Kidney (tissue), 14 donors: Measurements from ENCODE around the gene NT5C3B. TPM values are rescaled to one million over a fixed set of nuclear protein-coding genes. Genes with fewer than 3 reads are reported as not detected.

Source experiments
- DNase-seq, 5 donors: peaks; one replicate each; pipeline ENCODE4 v3.0.0-alpha.2; 2013 to 2020
- FAIRE-seq: peaks from 2 replicates; lab custom pipeline; 2012; peaks lifted over from hg19 to GRCh38; lab: Jason Lieb, UNC
- H3K27ac ChIP-seq, 2 donors: one replicate each; pipeline ENCODE4 v1.7.0; 2013; ENCODE audit warnings: low read depth in 2 of 2, low read length in 2 of 2, inconsistent platforms in 1 of 2
- H3K27me3 ChIP-seq: one replicate; pipeline ENCODE4 v1.7.1; 2013; ENCODE audit warnings: low read length, inconsistent platforms; ENCODE audit not compliant: control insufficient read depth, insufficient read depth
- H3K36me3 ChIP-seq, 3 donors: one replicate each; pipeline versions ENCODE4 v1.7.0 to v1.7.1; 2013; ENCODE audit warnings: low read length in 3 of 3, control low read depth in 1 of 3, inconsistent platforms in 1 of 3; ENCODE audit not compliant: insufficient read depth in 3 of 3, control insufficient read depth in 2 of 3
- H3K4me1 ChIP-seq, 3 donors: one replicate each; pipeline versions ENCODE4 v1.7.0 to v1.7.1; 2013; ENCODE audit warnings: low read length in 3 of 3, inconsistent platforms in 1 of 3, low read depth in 1 of 3; ENCODE audit not compliant: control insufficient read depth in 2 of 3, insufficient read depth in 2 of 3
- H3K4me3 ChIP-seq, 3 donors: one replicate each; pipeline versions ENCODE4 v1.7.0 to v1.8.1; 2013; ENCODE audit warnings: low read length in 3 of 3, control low read depth in 1 of 3, inconsistent platforms in 1 of 3
- H3K9ac ChIP-seq, 3 donors: one replicate each; pipeline versions ENCODE4 v1.7.0 to v1.7.1; 2013; ENCODE audit warnings: low read length in 3 of 3, control low read depth in 1 of 3, inconsistent platforms in 1 of 3
- H3K9me3 ChIP-seq, 3 donors: one replicate each; pipeline versions ENCODE4 v1.7.0 to v1.7.1; 2013; ENCODE audit warnings: low read length in 3 of 3, control low read depth in 1 of 3, inconsistent platforms in 1 of 3; ENCODE audit not compliant: control insufficient read depth in 2 of 3, insufficient read depth in 1 of 3
- intact Hi-C: fragments of 100-400 bp; cut with DNase I; formaldehyde crosslinking; loops from one replicate; pipeline ENCODE4 v1.11.1; 2022
- polyA plus RNA-seq: library from polyadenylated mRNA; stranded (reverse); fragments of 350-450 nt; fragmentation: Illumina TruSeq; extraction: RNeasy Lipid Tissue Mini Kit (QIAGEN cat#74804); gene quantifications from one replicate; pipeline ENCODE4 v1.2.3, GENCODE V29; 2014; ENCODE audit warnings: low read depth, low replicate concordance; ENCODE audit not compliant: insufficient read depth
- total RNA-seq: library from RNA; stranded (reverse); fragmentation: NEBNext Ultra II Directional; extraction: Animal tissue kit (Norgen Biotek cat#: 25700); gene quantifications from one replicate; pipeline ENCODE4 v1.2.1, GENCODE V29; 2021
- TF ChIP-seq, protein P1 (sequence below): IDR thresholded peaks from 3 replicates; pipeline ENCODE4 v1.5.1; 2012; ENCODE audit warnings: mild to moderate bottlenecking, moderate library complexity, borderline replicate concordance; ENCODE audit not compliant: insufficient read depth; ENCODE audit errors: extremely low read depth
- donor health status: control.
- donor health status: control.
- donor health status: control.
- donor health status: control.
- donor health status: control.
- donor health status: DM: yes; HTN: yes; CAD: no.
- donor health status: Normal renal cell carcinoma (clear cell type).

The NT5C3B gene
- total and polyA plus RNA-seq, 2 donors from 2014 or later = 44.0 to 88.0 TPM

DNA sequence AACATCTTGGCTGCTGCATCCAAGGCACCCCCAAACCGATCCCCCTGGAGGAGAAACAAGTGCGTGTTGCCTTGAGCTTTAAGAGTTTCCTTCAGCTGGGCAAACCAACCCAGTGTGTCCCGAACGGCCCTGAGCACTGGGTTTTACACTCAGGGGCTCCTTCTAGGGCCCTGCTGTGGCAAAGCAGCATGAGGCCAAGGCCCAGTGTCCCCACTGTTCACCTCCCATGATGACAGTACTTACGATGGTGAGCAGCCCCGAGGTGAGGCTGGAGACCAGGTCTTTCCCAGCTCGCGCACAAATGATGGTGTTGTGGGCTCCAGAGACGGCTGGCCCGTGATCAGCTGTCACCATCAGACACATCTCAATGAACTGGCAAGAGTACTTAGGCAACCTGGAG lies 35.8 kb upstream of the NT5C3B start:
- FAIRE-seq (no peak), DNase-seq (no peak)
- no peak overlapping the region for H3K9ac ChIP-seq
- peaks cover 4 to 44% (median 26%) of the 10 kb centered on the region in 3 donors for H3K36me3 ChIP-seq
- no peaks in the 10 kb centered on the region for H3K27me3 ChIP-seq
- no peaks in the 10 kb centered on the region for H3K4me1 ChIP-seq
- no peak overlapping the region for H3K27ac ChIP-seq
- TF ChIP-seq, protein P1, sequence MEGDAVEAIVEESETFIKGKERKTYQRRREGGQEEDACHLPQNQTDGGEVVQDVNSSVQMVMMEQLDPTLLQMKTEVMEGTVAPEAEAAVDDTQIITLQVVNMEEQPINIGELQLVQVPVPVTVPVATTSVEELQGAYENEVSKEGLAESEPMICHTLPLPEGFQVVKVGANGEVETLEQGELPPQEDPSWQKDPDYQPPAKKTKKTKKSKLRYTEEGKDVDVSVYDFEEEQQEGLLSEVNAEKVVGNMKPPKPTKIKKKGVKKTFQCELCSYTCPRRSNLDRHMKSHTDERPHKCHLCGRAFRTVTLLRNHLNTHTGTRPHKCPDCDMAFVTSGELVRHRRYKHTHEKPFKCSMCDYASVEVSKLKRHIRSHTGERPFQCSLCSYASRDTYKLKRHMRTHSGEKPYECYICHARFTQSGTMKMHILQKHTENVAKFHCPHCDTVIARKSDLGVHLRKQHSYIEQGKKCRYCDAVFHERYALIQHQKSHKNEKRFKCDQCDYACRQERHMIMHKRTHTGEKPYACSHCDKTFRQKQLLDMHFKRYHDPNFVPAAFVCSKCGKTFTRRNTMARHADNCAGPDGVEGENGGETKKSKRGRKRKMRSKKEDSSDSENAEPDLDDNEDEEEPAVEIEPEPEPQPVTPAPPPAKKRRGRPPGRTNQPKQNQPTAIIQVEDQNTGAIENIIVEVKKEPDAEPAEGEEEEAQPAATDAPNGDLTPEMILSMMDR = no peak
- intact Hi-C loops = no loop called here
- no peaks in the 10 kb centered on the region for H3K9me3 ChIP-seq
- no peak overlapping the region for H3K4me3 ChIP-seq

DNA sequence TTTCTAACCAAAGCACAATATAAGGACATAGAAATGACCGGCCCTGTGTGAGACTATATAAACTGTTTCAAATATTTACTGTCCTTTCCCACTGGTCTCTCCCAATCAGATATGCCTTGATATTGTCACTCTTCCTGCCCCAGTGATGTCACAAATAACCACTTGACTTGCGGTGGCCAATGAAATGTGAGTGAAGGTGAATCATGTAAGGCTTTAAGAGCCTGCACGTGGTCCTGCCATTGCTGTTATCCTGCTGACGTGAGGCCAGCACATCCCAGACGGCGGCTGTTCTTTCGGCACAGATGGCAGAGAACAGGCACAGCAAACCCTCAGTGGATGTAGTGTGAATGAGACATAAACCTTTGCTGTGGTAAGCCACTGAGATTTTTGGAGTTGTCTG lies 34.6 kb upstream of the NT5C3B start:
- Histone ChIP-seq H3K4me1 (no peaks in the 10 kb centered on the region), H3K36me3 (peaks cover 4 to 44% (median 26%) of the 10 kb centered on the region in 3 donors), H3K9ac (no peak overlapping the region), H3K4me3 (no peak overlapping the region), H3K27me3 (no peaks in the 10 kb centered on the region), H3K27ac (no peak overlapping the region), H3K9me3 (no peaks in the 10 kb centered on the region)
- intact Hi-C loops = no loop called here
- FAIRE-seq = no peak
- DNase-seq = no peak
- TF ChIP-seq, protein P1 = no peak

DNA sequence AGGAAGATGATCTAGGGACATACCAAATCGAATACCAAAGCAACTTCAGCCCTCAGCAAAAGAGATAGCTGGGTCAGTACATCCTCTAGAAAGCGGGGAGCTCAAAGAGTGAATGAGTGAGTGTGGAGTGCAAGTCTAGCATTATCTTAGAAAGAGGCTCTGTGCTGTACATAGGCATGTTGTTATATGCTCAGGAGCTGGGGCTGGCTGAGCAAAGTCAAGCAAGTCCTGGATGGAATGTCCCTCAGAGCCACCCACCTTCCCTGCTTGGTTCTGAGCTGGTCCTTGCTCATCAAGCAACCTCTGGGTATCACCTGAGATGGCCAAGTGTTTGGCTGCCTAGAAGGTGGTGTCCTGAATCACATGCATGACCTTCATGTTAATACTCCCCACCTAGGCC lies 34.1 kb upstream of the NT5C3B start:
- H3K36me3 ChIP-seq = peaks cover 4 to 44% (median 26%) of the 10 kb centered on the region in 3 donors
- H3K27me3 ChIP-seq = no peaks in the 10 kb centered on the region
- no peak overlapping the region for H3K9ac ChIP-seq
- H3K4me3 ChIP-seq = no peak overlapping the region
- no peaks in the 10 kb centered on the region for H3K9me3 ChIP-seq
- DNase-seq = no peak
- no peak overlapping the region for H3K27ac ChIP-seq
- TF ChIP-seq, protein P1 = no peak
- intact Hi-C loops = no loop called here
- FAIRE-seq = no peak
- H3K4me1 ChIP-seq = no peaks in the 10 kb centered on the region

DNA sequence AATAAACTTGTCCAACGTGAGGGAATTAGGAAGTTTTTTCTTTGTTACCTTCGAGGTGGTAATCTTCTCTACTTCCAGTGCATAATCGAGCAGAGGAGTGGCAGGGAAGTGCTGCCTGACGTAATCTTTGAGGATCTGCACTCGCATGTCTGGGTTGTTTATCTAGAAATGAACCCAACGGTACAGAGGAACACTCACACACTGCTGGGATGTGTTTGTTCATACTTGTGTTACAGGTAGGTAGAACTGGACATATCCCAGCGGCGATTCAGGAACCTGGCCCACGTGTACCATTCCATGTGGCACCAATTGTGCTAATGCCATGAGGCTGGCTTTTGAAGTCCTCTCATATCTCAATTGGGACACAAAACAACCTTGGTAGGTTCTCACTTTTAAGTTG lies 33.4 kb upstream of the NT5C3B start:
- Histone ChIP-seq H3K9ac (no peak overlapping the region), H3K36me3 (peaks cover 4 to 44% (median 26%) of the 10 kb centered on the region in 3 donors), H3K27me3 (no peaks in the 10 kb centered on the region), H3K27ac (no peak overlapping the region), H3K9me3 (no peaks in the 10 kb centered on the region), H3K4me3 (no peak overlapping the region), H3K4me1 (peaks cover 0 to under 1% (median 0%) of the 10 kb centered on the region in 3 donors)
- intact Hi-C loops = no loop called here
- TF ChIP-seq, protein P1 = no peak
- no peak for DNase-seq
- FAIRE-seq = no peak
